HL-60 (cell line): ENCODE data around the gene UPF2.

ENCODE experiments used
- GABPA ChIP-seq: IDR thresholded peaks from 2 replicates; pipeline ENCODE4 v1.6.1; 2012; ENCODE audit warnings: low read depth
- POLR2AphosphoS5 ChIP-seq: IDR thresholded peaks from 2 replicates; pipeline ENCODE4 v1.6.1; 2012; ENCODE audit warnings: low read depth
- SPI1 ChIP-seq: IDR thresholded peaks from 2 replicates; pipeline ENCODE4 v1.6.1; 2012; ENCODE audit warnings: low read depth, mild to moderate bottlenecking, borderline replicate concordance
- TF ChIP-seq, protein P1 (sequence below): IDR thresholded peaks from one replicate; pipeline ENCODE4 v1.5.1; 2011; ENCODE audit warnings: low read length, control low read depth, inconsistent platforms; ENCODE audit not compliant: insufficient read depth
- TF ChIP-seq, protein P2 (sequence below): IDR thresholded peaks from 2 replicates; pipeline ENCODE4 v1.6.1; 2012; ENCODE audit warnings: low read depth; ENCODE audit not compliant: insufficient replicate concordance

DNA sequence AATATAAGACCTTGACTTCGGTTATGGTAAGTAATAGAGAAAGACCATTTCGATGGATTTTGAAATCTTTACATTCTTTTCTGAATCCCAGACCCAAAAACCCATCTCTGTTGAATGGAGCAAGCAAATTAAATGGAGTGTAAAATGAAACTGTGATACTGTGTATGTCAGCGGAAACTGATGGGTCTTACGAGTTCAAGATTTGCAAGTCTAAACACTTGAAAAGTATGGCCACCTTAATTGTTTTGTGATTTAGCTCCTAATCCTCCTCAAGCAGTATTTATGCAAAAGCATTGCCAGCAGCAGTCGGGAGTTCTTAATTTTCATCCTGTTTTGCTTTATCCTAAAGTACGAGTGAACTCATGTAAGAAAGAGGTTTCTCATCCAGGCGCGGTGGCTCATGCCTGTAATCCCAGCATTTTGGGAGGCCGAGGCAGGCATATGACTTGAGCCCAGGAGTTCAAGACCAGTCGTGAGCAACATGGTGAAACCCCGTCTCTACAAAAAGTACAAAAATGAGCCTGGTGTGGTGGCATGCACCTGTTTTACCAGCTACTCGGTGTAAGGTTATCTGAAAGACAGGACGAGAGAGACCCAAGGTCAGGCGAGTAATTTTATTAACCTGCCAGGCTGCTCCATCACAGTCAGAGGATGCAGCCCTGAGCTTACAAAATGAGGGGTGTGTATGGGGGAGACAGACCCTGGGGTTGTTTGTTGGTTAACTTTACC lies 20.3 kb upstream of the UPF2 start:
- TF ChIP-seq, protein P1, sequence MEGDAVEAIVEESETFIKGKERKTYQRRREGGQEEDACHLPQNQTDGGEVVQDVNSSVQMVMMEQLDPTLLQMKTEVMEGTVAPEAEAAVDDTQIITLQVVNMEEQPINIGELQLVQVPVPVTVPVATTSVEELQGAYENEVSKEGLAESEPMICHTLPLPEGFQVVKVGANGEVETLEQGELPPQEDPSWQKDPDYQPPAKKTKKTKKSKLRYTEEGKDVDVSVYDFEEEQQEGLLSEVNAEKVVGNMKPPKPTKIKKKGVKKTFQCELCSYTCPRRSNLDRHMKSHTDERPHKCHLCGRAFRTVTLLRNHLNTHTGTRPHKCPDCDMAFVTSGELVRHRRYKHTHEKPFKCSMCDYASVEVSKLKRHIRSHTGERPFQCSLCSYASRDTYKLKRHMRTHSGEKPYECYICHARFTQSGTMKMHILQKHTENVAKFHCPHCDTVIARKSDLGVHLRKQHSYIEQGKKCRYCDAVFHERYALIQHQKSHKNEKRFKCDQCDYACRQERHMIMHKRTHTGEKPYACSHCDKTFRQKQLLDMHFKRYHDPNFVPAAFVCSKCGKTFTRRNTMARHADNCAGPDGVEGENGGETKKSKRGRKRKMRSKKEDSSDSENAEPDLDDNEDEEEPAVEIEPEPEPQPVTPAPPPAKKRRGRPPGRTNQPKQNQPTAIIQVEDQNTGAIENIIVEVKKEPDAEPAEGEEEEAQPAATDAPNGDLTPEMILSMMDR, result no peak
- TF ChIP-seq POLR2AphosphoS5 (no peak), GABPA (no peak), SPI1 (no peak)
- TF ChIP-seq, protein P2, sequence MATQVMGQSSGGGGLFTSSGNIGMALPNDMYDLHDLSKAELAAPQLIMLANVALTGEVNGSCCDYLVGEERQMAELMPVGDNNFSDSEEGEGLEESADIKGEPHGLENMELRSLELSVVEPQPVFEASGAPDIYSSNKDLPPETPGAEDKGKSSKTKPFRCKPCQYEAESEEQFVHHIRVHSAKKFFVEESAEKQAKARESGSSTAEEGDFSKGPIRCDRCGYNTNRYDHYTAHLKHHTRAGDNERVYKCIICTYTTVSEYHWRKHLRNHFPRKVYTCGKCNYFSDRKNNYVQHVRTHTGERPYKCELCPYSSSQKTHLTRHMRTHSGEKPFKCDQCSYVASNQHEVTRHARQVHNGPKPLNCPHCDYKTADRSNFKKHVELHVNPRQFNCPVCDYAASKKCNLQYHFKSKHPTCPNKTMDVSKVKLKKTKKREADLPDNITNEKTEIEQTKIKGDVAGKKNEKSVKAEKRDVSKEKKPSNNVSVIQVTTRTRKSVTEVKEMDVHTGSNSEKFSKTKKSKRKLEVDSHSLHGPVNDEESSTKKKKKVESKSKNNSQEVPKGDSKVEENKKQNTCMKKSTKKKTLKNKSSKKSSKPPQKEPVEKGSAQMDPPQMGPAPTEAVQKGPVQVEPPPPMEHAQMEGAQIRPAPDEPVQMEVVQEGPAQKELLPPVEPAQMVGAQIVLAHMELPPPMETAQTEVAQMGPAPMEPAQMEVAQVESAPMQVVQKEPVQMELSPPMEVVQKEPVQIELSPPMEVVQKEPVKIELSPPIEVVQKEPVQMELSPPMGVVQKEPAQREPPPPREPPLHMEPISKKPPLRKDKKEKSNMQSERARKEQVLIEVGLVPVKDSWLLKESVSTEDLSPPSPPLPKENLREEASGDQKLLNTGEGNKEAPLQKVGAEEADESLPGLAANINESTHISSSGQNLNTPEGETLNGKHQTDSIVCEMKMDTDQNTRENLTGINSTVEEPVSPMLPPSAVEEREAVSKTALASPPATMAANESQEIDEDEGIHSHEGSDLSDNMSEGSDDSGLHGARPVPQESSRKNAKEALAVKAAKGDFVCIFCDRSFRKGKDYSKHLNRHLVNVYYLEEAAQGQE, result no peak
